Choroid plexus epithelial cell (primary cell): Measurements from ENCODE around the gene MT1M.

Source experiments
- DNase-seq: peaks from one replicate; pipeline ENCODE4 v3.0.0-alpha.2; 2010; ENCODE audit warnings: low read depth
- H3K4me3 ChIP-seq: 2 replicates; pipeline ENCODE4 v1.5.1; 2011; ENCODE audit warnings: low read depth, mild to moderate bottlenecking, control low read depth, low read length, moderate library complexity
- CTCF ChIP-seq: conservative IDR thresholded peaks from 2 replicates; pipeline ENCODE4 v1.5.1; 2011; ENCODE audit warnings: low read depth, mild to moderate bottlenecking, control low read depth, inconsistent platforms, low read length, moderate library complexity

Gene MT1M

GRCh38 chr16:56649271-56649670 lies 16.8 kb downstream of the MT1M start:
- no peak for DNase-seq
- no peak overlapping the region for H3K4me3 ChIP-seq
- no peak for TF ChIP-seq CTCF

GRCh38 chr16:56649820-56650219 lies 17.4 kb downstream of the MT1M start:
- TF ChIP-seq CTCF: no peak
- H3K4me3 ChIP-seq: no peak overlapping the region
- no peak for DNase-seq

- no peak for DNase-seq
- no peak within 1 kb of the TSS for H3K4me3 ChIP-seq
- no peak for TF ChIP-seq CTCF
Measured at GRCh38 chr16:56651586-56651985, 19.1 kb downstream of the MT1M start, which contains the start of gene MT1B. MT1B (plus strand) TSS chr16:56651886; CDS start chr16:56651954, 68 bp downstream.

GRCh38 chr16:56652600-56652999 lies 20.1 kb downstream of the MT1M start:
- DNase-seq: no peak
- H3K4me3 ChIP-seq: no peak overlapping the region
- TF ChIP-seq CTCF: no peak

GRCh38 chr16:56653218-56653617 lies 20.8 kb downstream of the MT1M start:
- no peak overlapping the region for H3K4me3 ChIP-seq
- no peak for DNase-seq
- TF ChIP-seq CTCF: no peak

GRCh38 chr16:56657555-56658326 lies 25.3 kb downstream of the MT1M start, which contains the start of gene MT1F:
MT1F (plus strand) TSS chr16:56657959; CDS start chr16:56658059, 100 bp downstream.
- peak; percentile 25 for DNase-seq
- peak within 1 kb of the TSS; percentile 58 for H3K4me3 ChIP-seq
- TF ChIP-seq CTCF: no peak

- peak overlapping the region; percentile 58 for H3K4me3 ChIP-seq
- no peak for TF ChIP-seq CTCF
- DNase-seq: no peak
Measured at GRCh38 chr16:56658327-56658875, 25.9 kb downstream of the MT1M start.
